GM12891 (cell line): ENCODE measurements around the gene TRIM72.

Experiments used
- POLR2A ChIP-seq: IDR thresholded peaks from 2 replicates; pipeline ENCODE4 v1.6.1; 2011; ENCODE audit warnings: low read depth, low read length, control low read depth
- POLR2AphosphoS5 ChIP-seq: IDR thresholded peaks from 2 replicates; pipeline ENCODE4 v1.6.1; 2011; ENCODE audit warnings: low read depth, low read length, control low read depth
- TAF1 ChIP-seq: IDR thresholded peaks from 2 replicates; pipeline ENCODE4 v1.6.1; 2011; ENCODE audit warnings: low read depth, low read length, control low read depth

DNA sequence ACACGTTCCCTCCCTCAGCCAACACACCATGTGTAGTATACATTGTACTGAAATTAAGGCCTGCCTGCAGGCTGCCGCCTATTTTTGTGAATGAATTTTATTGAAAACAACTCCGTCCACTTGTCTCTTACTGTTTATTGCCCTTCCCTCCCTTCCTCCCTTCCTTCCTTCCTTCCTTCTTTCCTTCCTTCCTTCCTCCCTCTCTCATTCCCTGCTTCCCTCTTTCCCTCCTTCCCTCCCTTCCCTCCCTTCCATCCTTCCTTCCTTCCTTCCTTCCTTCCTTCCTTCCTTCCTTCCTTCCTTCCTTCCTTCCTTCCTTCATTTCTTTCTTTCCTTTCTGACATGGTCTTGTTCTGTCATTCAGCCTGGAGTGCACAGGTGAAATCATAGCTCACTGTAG is 48.2 kb downstream of the TRIM72 start:
- TF ChIP-seq TAF1 (no peak), POLR2AphosphoS5 (no peak), POLR2A (no peak)
